Esophagus squamous epithelium (tissue), 5 donors: ENCODE measurements around the gene SMARCA4. TPM values are rescaled to one million over a fixed set of nuclear protein-coding genes. Genes with fewer than 3 reads are reported as not detected.

Source experiments
- DNase-seq: peaks from one replicate; lab custom pipeline; 2025; lab: John Stamatoyannopoulos, UW
- H3K27ac ChIP-seq, 4 donors: fragments of 200-600 bp; sonication (generic); one replicate each; pipeline ENCODE4 v1.5.1; 2016 to 2019; ENCODE audit warnings: mild to moderate bottlenecking in 1 of 4
- H3K27me3 ChIP-seq, 4 donors: fragments of 200-600 bp; sonication (generic); 1 replicate in 3 of 4; 2 replicates in 1 of 4; pipeline versions ENCODE4 v1.5.1 to v1.6.0; 2017 to 2021; ENCODE audit warnings: antibody characterized with exemption in 1 of 4
- H3K36me3 ChIP-seq, 3 donors: fragments of 200-600 bp; sonication (generic); one replicate each; pipeline ENCODE4 v1.5.1; 2016 to 2019
- H3K4me1 ChIP-seq, 3 donors: fragments of 200-600 bp; sonication (generic); one replicate each; pipeline ENCODE4 v1.5.1; 2017 to 2019
- H3K4me3 ChIP-seq, 4 donors: fragments of 200-600 bp; sonication (generic); 1 replicate in 3 of 4; 2 replicates in 1 of 4; pipeline ENCODE4 v1.5.1; 2016 to 2019; ENCODE audit warnings: mild to moderate bottlenecking in 2 of 4, moderate library complexity in 1 of 4
- H3K9me3 ChIP-seq, 3 donors: fragments of 200-600 bp; sonication (generic); one replicate each; pipeline ENCODE4 v1.5.1; 2016 to 2019
- POLR2A ChIP-seq, 4 donors: fragments of 450-650 bp; IDR thresholded peaks; one replicate each; pipeline ENCODE4 v1.6.1; 2017; ENCODE audit warnings: antibody characterized with exemption in 4 of 4, mild to moderate bottlenecking in 4 of 4, moderate library complexity in 3 of 4
- WGBS, 2 donors: methylation state at CpG; one replicate each; pipeline ENCODE4 v1.1.5; 2018; 5-methylcytosine and 5-hydroxymethylcytosine counted together
- intact Hi-C: fragments of 100-400 bp; cut with DNase I; formaldehyde crosslinking; loops from one replicate; pipeline ENCODE4 v1.15.0; 2022
- total RNA-seq, 4 donors: library from RNA; depleted of rRNA; stranded (reverse); fragments of >200 nt; gene quantifications; one replicate each; pipeline ENCODE4 v1.1.0, GENCODE V29; 2016
- TF ChIP-seq, protein P1 (sequence below), 6 experiments: fragments of 450-650 bp in 4 of 6; fragments of 200-600 bp in 2 of 6; sonication (generic) in 2 of 6; IDR thresholded peaks; one replicate each; pipeline ENCODE4 v1.5.1; 2016 to 2019; ENCODE audit warnings: antibody characterized with exemption in 6 of 6, mild to moderate bottlenecking in 4 of 6, moderate library complexity in 4 of 6
- donor health status: DM: yes; HTN: yes; CAD: no.

Gene SMARCA4
- total RNA-seq, 4 donors from 2014 or later = 62.8 to 142 (median 93.4) TPM

DNA sequence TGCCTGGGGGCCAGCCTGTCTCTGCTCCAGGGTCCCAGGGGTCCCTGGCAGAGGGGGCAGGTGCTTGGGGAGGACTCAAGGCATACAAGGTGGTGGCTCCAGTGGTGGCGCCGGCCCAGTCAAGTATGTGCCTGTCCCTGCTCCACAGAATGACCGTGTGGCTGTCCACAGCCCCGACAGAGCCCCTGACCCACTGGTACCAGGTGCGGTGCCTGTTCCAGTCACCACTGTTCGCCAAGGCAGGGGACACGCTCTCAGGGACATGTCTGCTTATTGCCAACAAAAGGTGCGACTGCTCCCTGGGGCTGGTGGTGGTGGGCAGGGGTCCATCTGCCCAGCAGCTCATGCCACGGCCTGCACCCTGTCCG, 40.6 kb upstream of the SMARCA4 start:
- intact Hi-C loops = no loop called here
- Histone ChIP-seq H3K4me3 (no peak overlapping the region), H3K9me3 (no peaks in the 10 kb centered on the region), H3K27me3 (no peaks in the 10 kb centered on the region), H3K27ac (no peak overlapping the region), H3K36me3 (peaks cover 17 to 96% (median 31%) of the 10 kb centered on the region in 3 donors), H3K4me1 (peaks cover 3 to 15% (median 7%) of the 10 kb centered on the region in 3 donors)
- 100% methylated on average over 2 of the region's 10 CpGs; no CpG with 5 or more reads in 1 of the 2 donors for WGBS, 2 donors
- DNase-seq = no peak
- TF ChIP-seq, protein P1, sequence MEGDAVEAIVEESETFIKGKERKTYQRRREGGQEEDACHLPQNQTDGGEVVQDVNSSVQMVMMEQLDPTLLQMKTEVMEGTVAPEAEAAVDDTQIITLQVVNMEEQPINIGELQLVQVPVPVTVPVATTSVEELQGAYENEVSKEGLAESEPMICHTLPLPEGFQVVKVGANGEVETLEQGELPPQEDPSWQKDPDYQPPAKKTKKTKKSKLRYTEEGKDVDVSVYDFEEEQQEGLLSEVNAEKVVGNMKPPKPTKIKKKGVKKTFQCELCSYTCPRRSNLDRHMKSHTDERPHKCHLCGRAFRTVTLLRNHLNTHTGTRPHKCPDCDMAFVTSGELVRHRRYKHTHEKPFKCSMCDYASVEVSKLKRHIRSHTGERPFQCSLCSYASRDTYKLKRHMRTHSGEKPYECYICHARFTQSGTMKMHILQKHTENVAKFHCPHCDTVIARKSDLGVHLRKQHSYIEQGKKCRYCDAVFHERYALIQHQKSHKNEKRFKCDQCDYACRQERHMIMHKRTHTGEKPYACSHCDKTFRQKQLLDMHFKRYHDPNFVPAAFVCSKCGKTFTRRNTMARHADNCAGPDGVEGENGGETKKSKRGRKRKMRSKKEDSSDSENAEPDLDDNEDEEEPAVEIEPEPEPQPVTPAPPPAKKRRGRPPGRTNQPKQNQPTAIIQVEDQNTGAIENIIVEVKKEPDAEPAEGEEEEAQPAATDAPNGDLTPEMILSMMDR (IDR thresholded peaks at IDR 0.05) = no peak
- TF ChIP-seq POLR2A (IDR thresholded peaks at IDR 0.05) = no peak

DNA sequence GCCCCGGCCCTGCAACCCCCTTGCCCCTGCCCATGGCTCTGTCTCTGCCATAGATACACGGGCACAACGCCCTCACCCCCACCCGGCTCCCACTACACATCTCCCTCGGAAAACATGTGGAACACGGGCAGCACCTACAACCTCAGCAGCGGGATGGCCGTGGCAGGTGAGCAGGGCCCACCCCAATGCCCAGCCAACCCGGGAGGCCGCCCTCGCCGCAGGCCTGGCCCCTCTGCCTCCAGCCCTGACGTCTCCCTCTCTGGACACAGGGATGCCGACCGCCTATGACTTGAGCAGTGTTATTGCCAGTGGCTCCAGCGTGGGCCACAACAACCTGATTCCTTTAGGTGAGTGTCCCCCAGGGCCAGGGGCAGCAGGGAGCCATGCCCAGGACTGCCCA, 40.0 kb upstream of the SMARCA4 start:
- intact Hi-C loops = no loop called here
- TF ChIP-seq, protein P1 (IDR thresholded peaks at IDR 0.05) = no peak
- TF ChIP-seq POLR2A (IDR thresholded peaks at IDR 0.05) = no peak
- WGBS, 2 donors = 67 to 80% methylated on average over 1 to 2 of the region's 16 CpGs
- H3K27ac ChIP-seq = no peak overlapping the region
- H3K27me3 ChIP-seq = no peaks in the 10 kb centered on the region
- peaks cover 0 to 10% (median 3%) of the 10 kb centered on the region in 3 donors for H3K4me1 ChIP-seq
- peaks cover 17 to 96% (median 31%) of the 10 kb centered on the region in 3 donors for H3K36me3 ChIP-seq
- no peaks in the 10 kb centered on the region for H3K9me3 ChIP-seq
- H3K4me3 ChIP-seq = no peak overlapping the region
- DNase-seq = no peak

DNA sequence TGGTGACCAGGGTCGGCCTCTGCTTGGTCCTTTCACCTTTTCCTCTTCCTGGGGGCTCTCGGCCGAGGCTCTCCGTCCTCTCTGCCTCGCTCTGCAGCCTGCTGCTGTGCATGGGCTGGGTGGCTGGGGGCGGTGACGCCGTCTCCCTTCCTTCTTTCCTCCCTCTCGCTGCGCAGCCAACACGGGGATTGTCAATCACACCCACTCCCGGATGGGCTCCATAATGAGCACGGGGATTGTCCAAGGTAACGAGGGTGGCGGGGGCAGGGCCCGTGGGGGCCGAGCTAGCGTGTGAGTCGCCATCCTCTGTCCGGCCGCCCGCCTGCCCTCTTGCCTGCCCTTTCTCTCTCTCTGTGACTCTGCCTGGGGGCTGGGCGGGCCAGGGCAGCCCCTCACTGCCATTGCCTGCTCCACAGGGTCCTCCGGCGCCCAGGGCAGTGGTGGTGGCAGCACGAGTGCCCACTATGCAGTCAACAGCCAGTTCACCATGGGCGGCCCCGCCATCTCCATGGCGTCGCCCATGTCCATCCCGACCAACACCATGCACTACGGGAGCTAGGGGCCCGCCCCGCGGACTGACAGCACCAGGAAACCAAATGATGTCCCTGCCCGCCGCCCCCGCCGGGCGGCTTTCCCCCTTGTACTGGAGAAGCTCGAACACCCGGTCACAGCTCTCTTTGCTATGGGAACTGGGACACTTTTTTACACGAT, 39.5 kb upstream of the SMARCA4 start:
- intact Hi-C loops = no loop called here
- Histone ChIP-seq H3K27ac (no peak overlapping the region), H3K36me3 (peaks cover 17 to 93% (median 31%) of the 10 kb centered on the region in 3 donors), H3K27me3 (no peaks in the 10 kb centered on the region), H3K4me3 (no peak overlapping the region), H3K4me1 (peaks cover 0 to 4% (median 0%) of the 10 kb centered on the region in 3 donors), H3K9me3 (no peaks in the 10 kb centered on the region)
- no peak for DNase-seq
- TF ChIP-seq POLR2A (IDR thresholded peaks at IDR 0.05) = no peak
- TF ChIP-seq, protein P1 (IDR thresholded peaks at IDR 0.05) = no peak
- WGBS, 2 donors = 86% methylated on average over 16 to 20 of the region's 43 CpGs

DNA sequence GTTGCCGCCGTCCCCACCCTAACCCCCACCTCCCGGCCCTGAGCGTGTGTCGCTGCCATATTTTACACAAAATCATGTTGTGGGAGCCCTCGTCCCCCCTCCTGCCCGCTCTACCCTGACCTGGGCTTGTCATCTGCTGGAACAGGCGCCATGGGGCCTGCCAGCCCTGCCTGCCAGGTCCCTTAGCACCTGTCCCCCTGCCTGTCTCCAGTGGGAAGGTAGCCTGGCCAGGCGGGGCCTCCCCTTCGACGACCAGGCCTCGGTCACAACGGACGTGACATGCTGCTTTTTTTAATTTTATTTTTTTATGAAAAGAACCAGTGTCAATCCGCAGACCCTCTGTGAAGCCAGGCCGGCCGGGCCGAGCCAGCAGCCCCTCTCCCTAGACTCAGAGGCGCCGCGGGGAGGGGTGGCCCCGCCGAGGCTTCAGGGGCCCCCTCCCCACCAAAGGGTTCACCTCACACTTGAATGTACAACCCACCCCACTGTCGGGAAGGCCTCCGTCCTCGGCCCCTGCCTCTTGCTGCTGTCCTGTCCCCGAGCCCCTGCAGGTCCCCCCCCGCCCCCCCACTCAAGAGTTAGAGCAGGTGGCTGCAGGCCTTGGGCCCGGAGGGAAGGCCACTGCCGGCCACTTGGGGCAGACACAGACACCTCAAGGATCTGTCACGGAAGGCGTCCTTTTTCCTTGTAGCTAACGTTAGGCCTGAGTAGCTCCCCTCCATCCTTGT, 38.8 kb upstream of the SMARCA4 start:
- intact Hi-C loops = no loop called here

More for the DNA sequence above, 38.8 kb upstream of the SMARCA4 start:
- 78 to 86% methylated on average over 9 to 13 of the region's 33 CpGs for WGBS, 2 donors
- no peak for DNase-seq
- H3K36me3 ChIP-seq = peaks cover 17 to 93% (median 31%) of the 10 kb centered on the region in 3 donors
- H3K27ac ChIP-seq = no peak overlapping the region
- no peak overlapping the region for H3K4me3 ChIP-seq
- H3K9me3 ChIP-seq = no peaks in the 10 kb centered on the region
- H3K27me3 ChIP-seq = no peaks in the 10 kb centered on the region
- H3K4me1 ChIP-seq = peaks cover 0 to 3% (median under 1%) of the 10 kb centered on the region in 3 donors
- TF ChIP-seq, protein P1 (IDR thresholded peaks at IDR 0.05) = no peak
- TF ChIP-seq POLR2A (IDR thresholded peaks at IDR 0.05) = no peak
